H1 (cell line): ENCODE results near the gene OXSM. TPM values are rescaled to one million over a fixed set of nuclear protein-coding genes. Genes with fewer than 3 reads are reported as not detected.

ENCODE experiments used
- CTCF ChIA-PET: fragments of 300-600 bp; sonication (Branson Sonifier 250); formaldehyde crosslinking; loops from one replicate; lab custom pipeline; 2021; ENCODE audit not compliant: partially characterized antibody; lab: Charles Lee
- POLR2A ChIA-PET: fragments of 300-600 bp; sonication (Branson Sonifier 250); formaldehyde crosslinking; loops from one replicate; lab custom pipeline; 2021; ENCODE audit warnings: inconsistent platforms; ENCODE audit not compliant: partially characterized antibody; lab: Charles Lee
- DNase-seq, 2 experiments: peaks; one replicate each; pipeline versions ENCODE4 v3.0.0 to v3.0.0-alpha.2; 2010 to 2022; ENCODE audit warnings: low spot score in 2 of 2, low read depth in 1 of 2, mixed read lengths in 1 of 2
- FAIRE-seq: peaks from 2 replicates; lab custom pipeline; 2011; peaks lifted over from hg19 to GRCh38; lab: Jason Lieb, UNC
- H2AFZ ChIP-seq: 2 replicates; pipeline ENCODE4 v1.8.1; 2012; ENCODE audit warnings: low read length, inconsistent platforms
- H2AK5ac ChIP-seq: 2 replicates; pipeline ENCODE4 v1.6.1; 2013; ENCODE audit warnings: low read depth, low read length
- H2BK120ac ChIP-seq: replicated peaks from 2 replicates; pipeline ENCODE3; 2013; ENCODE audit warnings: low read depth, low read length, inconsistent platforms
- H2BK12ac ChIP-seq: 2 replicates; pipeline ENCODE4 v1.6.1; 2013; ENCODE audit warnings: low read depth, low read length
- H2BK15ac ChIP-seq: 2 replicates; pipeline ENCODE4 v1.6.1; 2013; ENCODE audit warnings: low read length
- H2BK20ac ChIP-seq: 2 replicates; pipeline ENCODE4 v1.6.1; 2013; ENCODE audit warnings: low read length
- H2BK5ac ChIP-seq: 2 replicates; pipeline ENCODE4 v1.6.1; 2013; ENCODE audit warnings: low read depth, low read length
- H3K14ac ChIP-seq: 2 replicates; pipeline ENCODE4 v1.6.1; 2013; ENCODE audit warnings: inconsistent platforms; ENCODE audit not compliant: insufficient read length
- H3K18ac ChIP-seq: 2 replicates; pipeline ENCODE4 v1.6.1; 2013; ENCODE audit warnings: low read length; ENCODE audit errors: extremely low read depth
- H3K23ac ChIP-seq: 2 replicates; pipeline ENCODE4 v1.6.1; 2013; ENCODE audit warnings: inconsistent platforms; ENCODE audit not compliant: insufficient read length
- H3K23me2 ChIP-seq: 2 replicates; pipeline ENCODE4 v1.6.1; 2013; ENCODE audit warnings: low read depth, low read length
- H3K27ac ChIP-seq: 2 replicates; pipeline ENCODE4 v1.6.1; 2011; ENCODE audit warnings: low read depth, low read length, inconsistent platforms
- H3K27me3 ChIP-seq, 4 experiments: replicated peaks in 1 of 4; 1 replicate in 1 of 4; 2 replicates in 3 of 4; pipeline versions ENCODE4 v1.6.1 to v1.8.1; 2011 to 2013; ENCODE audit warnings: low read length in 3 of 4, mild to moderate bottlenecking in 3 of 4, inconsistent platforms in 2 of 4, mixed read lengths in 2 of 4, moderate library complexity in 1 of 4; ENCODE audit not compliant: control insufficient read depth in 3 of 4, insufficient read depth in 3 of 4; ENCODE audit errors: extremely low read depth in 1 of 4
- H3K36me3 ChIP-seq, 4 experiments: 2 replicates each; pipeline versions ENCODE4 v1.6.1 to v1.8.1; 2011 to 2013; ENCODE audit warnings: mild to moderate bottlenecking in 4 of 4, low read length in 3 of 4, moderate library complexity in 2 of 4, control low read depth in 1 of 4, inconsistent platforms in 1 of 4; ENCODE audit not compliant: insufficient read depth in 4 of 4, control insufficient read depth in 2 of 4
- H3K4ac ChIP-seq: replicated peaks from 2 replicates; pipeline ENCODE3; 2013; ENCODE audit warnings: low read length, low read depth, mixed read lengths, inconsistent platforms; ENCODE audit not compliant: insufficient read length
- H3K4me1 ChIP-seq, 4 experiments: replicated peaks in 1 of 4; 1 replicate in 1 of 4; 2 replicates in 3 of 4; pipeline versions ENCODE4 v1.6.1 to v1.8.1; 2011 to 2013; ENCODE audit warnings: low read length in 3 of 4, inconsistent platforms in 2 of 4, mixed read lengths in 1 of 4; ENCODE audit not compliant: insufficient read depth in 4 of 4, control insufficient read depth in 3 of 4
- H3K4me2 ChIP-seq, 2 experiments: 2 replicates each; pipeline versions ENCODE4 v1.6.1 to v1.8.1; 2011 to 2013; ENCODE audit warnings: low read depth in 2 of 2, low read length in 2 of 2, control low read depth in 1 of 2, inconsistent platforms in 1 of 2, mild to moderate bottlenecking in 1 of 2; ENCODE audit not compliant: insufficient read depth in 1 of 2
- H3K4me3 ChIP-seq, 4 experiments: fragments of 200-600, 300-600 bp in 1 of 4; sonication (generic), shearing (Covaris generic), sonication (Bioruptor Twin) in 1 of 4; 2 replicates each; pipeline versions ENCODE4 v1.5.1 to v1.8.1; 2011 to 2016; ENCODE audit warnings: low read length in 4 of 4, low read depth in 3 of 4, control low read depth in 2 of 4, inconsistent platforms in 2 of 4, mild to moderate bottlenecking in 2 of 4, mixed read lengths in 1 of 4, moderate library complexity in 1 of 4; ENCODE audit not compliant: insufficient read depth in 2 of 4; ENCODE audit errors: extremely low read depth in 1 of 4
- H3K56ac ChIP-seq: replicated peaks from 2 replicates; pipeline ENCODE3; 2013; ENCODE audit warnings: low read depth, mild to moderate bottlenecking, mixed read lengths, low read length, inconsistent platforms; ENCODE audit not compliant: insufficient read length
- H3K79me1 ChIP-seq: 2 replicates; pipeline ENCODE4 v1.6.1; 2013; ENCODE audit warnings: low read depth, low read length, control low read depth
- H3K79me2 ChIP-seq, 2 experiments: 2 replicates each; pipeline versions ENCODE4 v1.6.1 to v1.8.1; 2012 to 2013; ENCODE audit warnings: low read length in 2 of 2, mild to moderate bottlenecking in 2 of 2, inconsistent platforms in 1 of 2; ENCODE audit not compliant: insufficient read depth in 2 of 2, control insufficient read depth in 1 of 2
- H3K9ac ChIP-seq, 4 experiments: replicated peaks in 1 of 4; 1 replicate in 1 of 4; 2 replicates in 3 of 4; pipeline versions ENCODE4 v1.6.1 to v1.8.1; 2011 to 2013; ENCODE audit warnings: low read depth in 3 of 4, low read length in 3 of 4, control low read depth in 2 of 4, mild to moderate bottlenecking in 2 of 4, moderate library complexity in 2 of 4, inconsistent platforms in 1 of 4; ENCODE audit errors: extremely low read depth in 1 of 4
- H3K9me3 ChIP-seq, 2 experiments: 2 replicates each; pipeline versions ENCODE4 v1.6.1 to v1.8.1; 2012 to 2013; ENCODE audit warnings: mild to moderate bottlenecking in 2 of 2, moderate library complexity in 2 of 2, control low read depth in 1 of 2, inconsistent platforms in 1 of 2, low read depth in 1 of 2, low read length in 1 of 2, mixed read lengths in 1 of 2; ENCODE audit not compliant: insufficient read depth in 2 of 2
- H4K20me1 ChIP-seq, 2 experiments: replicated peaks in 1 of 2; 2 replicates each; pipeline versions ENCODE3 to v1.8.1; 2011 to 2013; ENCODE audit warnings: inconsistent platforms in 2 of 2, low read length in 2 of 2, mild to moderate bottlenecking in 1 of 2; ENCODE audit not compliant: insufficient read depth in 2 of 2, control insufficient read depth in 1 of 2
- H4K5ac ChIP-seq: 2 replicates; pipeline ENCODE4 v1.6.1; 2013; ENCODE audit warnings: low read length, low read depth, mixed read lengths, inconsistent platforms; ENCODE audit not compliant: insufficient read length
- H4K8ac ChIP-seq: 2 replicates; pipeline ENCODE4 v1.8.0; 2013; ENCODE audit warnings: mild to moderate bottlenecking, moderate library complexity, low read length, inconsistent platforms; ENCODE audit not compliant: insufficient read depth; ENCODE audit errors: extremely low read depth
- H4K91ac ChIP-seq: replicated peaks from 2 replicates; pipeline ENCODE3; 2013; ENCODE audit warnings: low read length, mixed read lengths, inconsistent platforms; ENCODE audit not compliant: insufficient read length
- ATF2 ChIP-seq: IDR thresholded peaks from 2 replicates; pipeline ENCODE4 v1.6.1; 2012; ENCODE audit warnings: low read length, inconsistent platforms
- GABPA ChIP-seq: IDR thresholded peaks from 2 replicates; pipeline ENCODE4 v1.6.1; 2011; ENCODE audit warnings: mild to moderate bottlenecking, low read length, moderate library complexity, borderline replicate concordance; ENCODE audit not compliant: insufficient read depth
- POU5F1 ChIP-seq: IDR thresholded peaks from 2 replicates; pipeline ENCODE4 v1.6.1; 2011; ENCODE audit warnings: low read depth, mild to moderate bottlenecking, low read length, moderate library complexity
- WGBS, 2 experiments: shearing (Covaris generic) in 1 of 2; methylation state at CpG; one replicate each; pipeline versions ENCODE4 v1.1.6 to v1.1.7; 2013 to 2015; ENCODE audit warnings: low lambda C conversion rate in 2 of 2, mixed read lengths in 2 of 2, inconsistent platforms in 1 of 2, low coverage in 1 of 2, missing lambda C conversion rate in 1 of 2; ENCODE audit not compliant: insufficient replicate concordance in 2 of 2, insufficient coverage in 1 of 2, insufficient read length in 1 of 2; ENCODE audit errors: extremely low coverage in 1 of 2, missing lambda C conversion rate in 1 of 2; 5-methylcytosine and 5-hydroxymethylcytosine counted together
- polyA plus RNA-seq, 7 experiments: library from polyadenylated mRNA; depleted of rRNA in 3 of 7; stranded (reverse) in 5 of 7; unstranded in 2 of 7; fragments of >200 nt in 5 of 7; fragments of 200-250 nt in 2 of 7; gene quantifications; 1 replicate in 5 of 7; 2 replicates in 1 of 7; 4 replicates in 1 of 7; pipeline versions ENCODE4 v1.2.1 to v1.2.3, GENCODE V29; 2011 to 2013; ENCODE audit warnings: missing spikeins in 2 of 7, mixed read lengths in 2 of 7
- total RNA-seq: library from RNA; stranded (reverse); fragmentation: NEBNext Ultra II Directional; extraction: Animal tissue kit (Norgen Biotek cat#: 25700); gene quantifications from 2 replicates; pipeline ENCODE4 v1.2.1, GENCODE V29; 2021

The OXSM gene
- total and polyA plus RNA-seq, 2 of the 8 experiments (the other 6 are each of a cell fraction or from before 2014, with no cell fraction given): 1.3 to 2.2 TPM

- no peak for FAIRE-seq
- no peak overlapping the region for H3K9ac ChIP-seq
- CTCF ChIA-PET: interaction anchor here (0.9 to 1.5 kb wide), 3 partner anchors 8 to 96 kb away, joined by 3 to 6 read pairs (median 3); no protein-coding TSS in a partner anchor
- no peak for TF ChIP-seq ATF2
- no peak for TF ChIP-seq POU5F1
- TF ChIP-seq GABPA: no peak
Observed at GRCh38 chr3:25744470-25744869, 45.4 kb upstream of the OXSM start.

More at GRCh38 chr3:25744470-25744869, 45.4 kb upstream of the OXSM start:
- DNase-seq: no peak
- no peak overlapping the region for H3K56ac ChIP-seq
- 91% methylated on average over 3 of the region's 3 CpGs; no CpG with 5 or more reads in 1 of the 2 experiments for WGBS, 2 experiments
- H3K18ac ChIP-seq: no peak overlapping the region
- H3K27ac ChIP-seq: no peak overlapping the region
- H3K79me1 ChIP-seq: no peaks in the 10 kb centered on the region
- no peaks in the 10 kb centered on the region for H3K23me2 ChIP-seq
- H3K36me3 ChIP-seq: peaks cover 0 to 1% (median under 1%) of the 10 kb centered on the region in 4 experiments; a peak in 3 of 8 replicates
- no peaks in the 10 kb centered on the region for H3K79me2 ChIP-seq
- no peak overlapping the region for H4K5ac ChIP-seq
- no peak overlapping the region for H2BK5ac ChIP-seq
- POLR2A ChIA-PET: no interaction called here
- H3K4me3 ChIP-seq: no peak overlapping the region
- no peak overlapping the region for H3K4ac ChIP-seq
- H2BK15ac ChIP-seq: no peak overlapping the region
- no peak overlapping the region for H2BK12ac ChIP-seq
- no peak overlapping the region for H2BK20ac ChIP-seq
- H2AK5ac ChIP-seq: no peak overlapping the region
- H3K23ac ChIP-seq: no peak overlapping the region
- peaks cover 0 to 7% (median 3%) of the 10 kb centered on the region in 4 experiments; a peak in 4 of 7 replicates for H3K4me1 ChIP-seq
- H3K27me3 ChIP-seq: no peaks in the 10 kb centered on the region
- no peak overlapping the region for H2AFZ ChIP-seq
- H2BK120ac ChIP-seq: no peak overlapping the region
- no peak overlapping the region for H3K14ac ChIP-seq
- H3K9me3 ChIP-seq: no peaks in the 10 kb centered on the region
- H3K4me2 ChIP-seq: no peak overlapping the region
- no peak overlapping the region for H4K91ac ChIP-seq
- peaks cover 0 to 1% of the 10 kb centered on the region in 2 experiments for H4K20me1 ChIP-seq
- H4K8ac ChIP-seq: no peak overlapping the region
